ENCODE data around the gene INS. TPM values are rescaled to one million over a fixed set of nuclear protein-coding genes. Genes with fewer than 3 reads are reported as not detected.

INS gene
- total RNA-seq, 2 donors from 2014 or later: not detected

- WGBS, 2 experiments (ENCODE audit: insufficient coverage in 1 of 2, insufficient read length in 1 of 2): 90 to 92% methylated on average over 6 to 12 of the region's 12 CpGs
Observed at GRCh38 chr11:2172676-2173075, 11.7 kb upstream of the INS start.

GRCh38 chr11:2171591-2172003 is 10.6 kb upstream of the INS start, which contains the start of gene TH:
Gene TH, minus strand, starts transcription at chr11:2171815. Its CDS starts 29 bp downstream, at chr11:2171786.
- Mint-ChIP-seq H3K27ac (no peak within 1 kb of the TSS), H3K36me3 (ENCODE audit: low read depth) (no peaks in the 10 kb centered on the region), H3K4me3 (no peak within 1 kb of the TSS), H3K9me3 (no peaks in the 10 kb centered on the region), H3K27me3 (ENCODE audit: insufficient read depth) (peaks cover 3% of the 10 kb centered on the region), H3K4me1 (no peaks in the 10 kb centered on the region)
- H3K27me3 ChIP-seq (ENCODE audit: control insufficient read depth, insufficient read depth, low read length, poor library complexity, severe bottlenecking): no peaks in the 10 kb centered on the region
- 95% methylated on average over 13 of the region's 17 CpGs; no CpG with 5 or more reads in 1 of the 2 experiments for WGBS, 2 experiments (ENCODE audit: insufficient coverage in 1 of 2, insufficient read length in 1 of 2)
- H3K9ac ChIP-seq (ENCODE audit: extremely low read depth, low read length, poor library complexity, severe bottlenecking): no peak within 1 kb of the TSS
- no peaks in the 10 kb centered on the region for H3K36me3 ChIP-seq (ENCODE audit: control insufficient read depth, insufficient read depth, low read length)
- no peaks in the 10 kb centered on the region for H3K4me1 ChIP-seq (ENCODE audit: control insufficient read depth, insufficient read depth, low read length)
- no peak within 1 kb of the TSS for H3K4me3 ChIP-seq (ENCODE audit: low read length)
- H3K9me3 ChIP-seq (ENCODE audit: control insufficient read depth, low read length): no peaks in the 10 kb centered on the region
- H3K27ac ChIP-seq (ENCODE audit: low read depth, low read length): no peak within 1 kb of the TSS
- no peak for DNase-seq
- TF ChIP-seq CTCF (conservative IDR thresholded peaks at IDR 0.05): no peak

More at GRCh38 chr11:2172676-2173075, 11.7 kb upstream of the INS start:
- TF ChIP-seq CTCF (conservative IDR thresholded peaks at IDR 0.05): no peak
- H3K9ac ChIP-seq (ENCODE audit: extremely low read depth, low read length, poor library complexity, severe bottlenecking): no peak overlapping the region
- no peak overlapping the region for H3K4me3 ChIP-seq (ENCODE audit: low read length)
- no peaks in the 10 kb centered on the region for H3K27me3 Mint-ChIP-seq (ENCODE audit: insufficient read depth)
- no peaks in the 10 kb centered on the region for H3K9me3 ChIP-seq (ENCODE audit: control insufficient read depth, low read length)
- no peak overlapping the region for H3K27ac ChIP-seq (ENCODE audit: low read depth, low read length)
- H3K36me3 ChIP-seq (ENCODE audit: control insufficient read depth, insufficient read depth, low read length): no peaks in the 10 kb centered on the region
- no peaks in the 10 kb centered on the region for H3K36me3 Mint-ChIP-seq (ENCODE audit: low read depth)
- no peaks in the 10 kb centered on the region for H3K9me3 Mint-ChIP-seq
- H3K4me3 Mint-ChIP-seq: no peak overlapping the region
- H3K27me3 ChIP-seq (ENCODE audit: control insufficient read depth, insufficient read depth, low read length, poor library complexity, severe bottlenecking): no peaks in the 10 kb centered on the region
- no peaks in the 10 kb centered on the region for H3K4me1 ChIP-seq (ENCODE audit: control insufficient read depth, insufficient read depth, low read length)
- H3K27ac Mint-ChIP-seq: no peak overlapping the region
- DNase-seq: no peak
- H3K4me1 Mint-ChIP-seq: no peaks in the 10 kb centered on the region

DNA sequence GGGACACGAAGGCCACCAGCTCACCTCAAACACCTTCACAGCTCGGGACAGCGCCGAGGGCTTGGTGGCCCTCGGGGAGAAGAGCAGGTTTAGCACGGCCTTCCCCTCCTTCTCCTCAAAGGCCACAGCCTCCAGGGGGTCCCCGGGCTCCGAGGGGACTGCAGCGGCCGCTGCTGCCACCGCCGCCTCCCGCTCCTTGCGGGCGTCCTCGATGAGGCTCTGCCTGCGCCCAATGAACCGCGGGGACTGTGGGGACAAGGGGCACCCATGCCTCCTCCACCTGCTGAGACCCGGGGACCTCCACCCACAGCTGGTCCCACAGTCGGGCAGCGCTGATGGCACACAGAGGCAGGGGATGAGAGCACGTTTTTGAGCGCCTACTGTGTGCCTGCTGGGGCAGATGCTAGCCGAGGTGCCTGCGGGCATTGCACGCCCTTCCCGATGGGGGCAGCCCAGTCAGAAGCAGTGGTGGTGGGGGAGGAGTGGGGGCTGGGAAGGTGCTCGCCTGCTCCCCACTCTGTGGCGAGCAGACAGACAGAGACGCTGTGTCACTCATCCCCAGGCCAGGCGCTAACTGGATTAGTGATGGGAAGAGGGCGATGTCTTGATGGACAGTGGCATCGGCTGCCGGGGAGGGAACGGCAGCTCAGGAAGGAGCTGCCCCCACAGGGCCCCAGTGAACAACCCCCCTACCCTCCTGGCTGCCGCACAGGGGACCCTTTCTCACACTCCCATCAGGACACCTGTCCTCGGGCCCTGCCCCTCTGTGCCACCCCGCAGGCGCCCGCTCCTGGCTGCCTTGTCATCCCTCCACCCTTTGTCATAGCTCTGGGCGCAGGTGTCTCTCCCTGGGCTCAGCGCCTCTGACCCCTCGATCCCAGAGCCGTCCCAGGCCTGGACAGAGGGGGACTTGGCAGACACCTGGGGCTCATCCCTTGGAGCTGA is 8.9 kb upstream of the INS start:
- DNase-seq: no peak
- Histone ChIP-seq H3K36me3 (ENCODE audit: control insufficient read depth, insufficient read depth, low read length) (no peaks in the 10 kb centered on the region), H3K4me3 (ENCODE audit: low read length) (no peak overlapping the region), H3K27ac (ENCODE audit: low read depth, low read length) (no peak overlapping the region), H3K4me1 (ENCODE audit: control insufficient read depth, insufficient read depth, low read length) (no peaks in the 10 kb centered on the region), H3K9me3 (ENCODE audit: control insufficient read depth, low read length) (no peaks in the 10 kb centered on the region), H3K9ac (ENCODE audit: extremely low read depth, low read length, poor library complexity, severe bottlenecking) (no peak overlapping the region), H3K27me3 (ENCODE audit: control insufficient read depth, insufficient read depth, low read length, poor library complexity, severe bottlenecking) (no peaks in the 10 kb centered on the region)
- Mint-ChIP-seq H3K4me1 (no peaks in the 10 kb centered on the region), H3K27ac (no peak overlapping the region), H3K9me3 (no peaks in the 10 kb centered on the region), H3K4me3 (no peak overlapping the region), H3K27me3 (ENCODE audit: insufficient read depth) (peaks cover 3% of the 10 kb centered on the region), H3K36me3 (ENCODE audit: low read depth) (no peaks in the 10 kb centered on the region)
- no peak for TF ChIP-seq CTCF (conservative IDR thresholded peaks at IDR 0.05)
- 86 to 92% methylated on average over 23 to 45 of the region's 45 CpGs for WGBS, 2 experiments (ENCODE audit: insufficient coverage in 1 of 2, insufficient read length in 1 of 2)

All from endodermal cell (in vitro differentiated cells).